ACHN (cell line): Measurements from ENCODE around the gene GNG7.
"Not testable (repeated sequence)": the region's sequence is repeated elsewhere in the genome, so short reads cannot be mapped to it uniquely, and the experiment has no call there.

Experiments
- DNase-seq: peaks from one replicate; pipeline ENCODE4 v3.0.0-alpha.2; 2015
- in situ Hi-C: cut with HindIII; loops from 2 replicates; pipeline ENCODE4 v1.10.0; 2017; ENCODE audit warnings: low sequenced_read_pairs, low pct_ligation_motif_present, low pct_unique_long_range_greater_than_20kb

The GNG7 gene

GRCh38 chr19:2519482-2519881 is 183.0 kb downstream of the GNG7 start:
- no peak for DNase-seq
- in situ Hi-C loops = no loop called here

- in situ Hi-C loops = not testable (repeated sequence)
These were observed 183.6 kb downstream of the GNG7 start for GRCh38 chr19:2518856-2519255.

GRCh38 chr19:2517881-2518601 is 184.5 kb downstream of the GNG7 start:
- in situ Hi-C loops = no loop called here
- no peak for DNase-seq

More at GRCh38 chr19:2518856-2519255, 183.6 kb downstream of the GNG7 start:
- not testable (repeated sequence) for DNase-seq

- no peak for DNase-seq
- in situ Hi-C loops = no loop called here
These were observed 185.8 kb downstream of the GNG7 start for GRCh38 chr19:2516727-2517126.

- in situ Hi-C loops = no loop called here
- no peak for DNase-seq
These were observed 187.4 kb downstream of the GNG7 start for GRCh38 chr19:2514981-2515518.

GRCh38 chr19:2512523-2513431 is 189.7 kb downstream of the GNG7 start:
- in situ Hi-C loops = no loop called here
- no peak for DNase-seq

- DNase-seq = no peak
- in situ Hi-C loops = no loop called here
These were observed 190.5 kb downstream of the GNG7 start for GRCh38 chr19:2511991-2512390.

GRCh38 chr19:2511570-2511969 is 190.9 kb downstream of the GNG7 start:
- in situ Hi-C loops = no loop called here

GRCh38 chr19:2509096-2509495 is 193.4 kb downstream of the GNG7 start:
- in situ Hi-C loops = no loop called here
- DNase-seq = no peak

More at GRCh38 chr19:2511570-2511969, 190.9 kb downstream of the GNG7 start:
- no peak for DNase-seq

GRCh38 chr19:2507109-2507508 is 195.4 kb downstream of the GNG7 start:
- in situ Hi-C loops = no loop called here
- no peak for DNase-seq

GRCh38 chr19:2506656-2507055 is 195.8 kb downstream of the GNG7 start:
- DNase-seq, in situ Hi-C loops: not testable (repeated sequence)

GRCh38 chr19:2503521-2504109 is 198.9 kb downstream of the GNG7 start:
- DNase-seq = no peak
- in situ Hi-C loops = no loop called here

GRCh38 chr19:2500841-2501261 is 201.6 kb downstream of the GNG7 start:
- in situ Hi-C loops = no loop called here
- no peak for DNase-seq

- DNase-seq = no peak
- in situ Hi-C loops = no loop called here
These were observed 202.3 kb downstream of the GNG7 start for GRCh38 chr19:2500156-2500555.

GRCh38 chr19:2497186-2497585 is 205.3 kb downstream of the GNG7 start:
- no peak for DNase-seq
- in situ Hi-C loops = no loop called here

- in situ Hi-C loops = no loop called here
- DNase-seq = no peak
These were observed 206.7 kb downstream of the GNG7 start for GRCh38 chr19:2495651-2496316.

GRCh38 chr19:2495130-2495641 is 207.3 kb downstream of the GNG7 start:
- in situ Hi-C loops = no loop called here

GRCh38 chr19:2494447-2495129 is 207.9 kb downstream of the GNG7 start:
- DNase-seq = peak; percentile 73
- in situ Hi-C loops = no loop called here

More at GRCh38 chr19:2495130-2495641, 207.3 kb downstream of the GNG7 start:
- peak; percentile 73 for DNase-seq
